Measurements from ENCODE around the gene SPAG16.

DNA sequence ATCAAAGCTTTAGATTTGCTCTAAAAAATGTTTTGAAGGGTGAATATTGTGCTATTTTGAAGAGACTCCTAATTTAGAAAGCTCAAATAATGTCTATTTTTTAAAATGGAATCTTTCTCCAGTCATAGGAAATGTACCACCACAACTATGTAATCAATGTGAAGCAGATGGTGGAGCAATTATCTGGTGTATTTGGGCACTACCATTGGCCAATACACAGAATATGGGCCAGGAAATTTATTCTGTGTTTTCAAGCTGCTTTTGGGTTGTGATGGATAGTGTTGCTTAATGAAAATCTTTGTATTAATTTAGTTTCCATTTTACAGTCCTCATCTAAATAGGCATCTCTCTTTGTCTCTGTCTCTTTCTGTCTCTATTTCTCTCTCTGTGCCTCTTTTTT lies 1109.5 kb downstream of the SPAG16 start:
- TF ChIP-seq, protein P1, sequence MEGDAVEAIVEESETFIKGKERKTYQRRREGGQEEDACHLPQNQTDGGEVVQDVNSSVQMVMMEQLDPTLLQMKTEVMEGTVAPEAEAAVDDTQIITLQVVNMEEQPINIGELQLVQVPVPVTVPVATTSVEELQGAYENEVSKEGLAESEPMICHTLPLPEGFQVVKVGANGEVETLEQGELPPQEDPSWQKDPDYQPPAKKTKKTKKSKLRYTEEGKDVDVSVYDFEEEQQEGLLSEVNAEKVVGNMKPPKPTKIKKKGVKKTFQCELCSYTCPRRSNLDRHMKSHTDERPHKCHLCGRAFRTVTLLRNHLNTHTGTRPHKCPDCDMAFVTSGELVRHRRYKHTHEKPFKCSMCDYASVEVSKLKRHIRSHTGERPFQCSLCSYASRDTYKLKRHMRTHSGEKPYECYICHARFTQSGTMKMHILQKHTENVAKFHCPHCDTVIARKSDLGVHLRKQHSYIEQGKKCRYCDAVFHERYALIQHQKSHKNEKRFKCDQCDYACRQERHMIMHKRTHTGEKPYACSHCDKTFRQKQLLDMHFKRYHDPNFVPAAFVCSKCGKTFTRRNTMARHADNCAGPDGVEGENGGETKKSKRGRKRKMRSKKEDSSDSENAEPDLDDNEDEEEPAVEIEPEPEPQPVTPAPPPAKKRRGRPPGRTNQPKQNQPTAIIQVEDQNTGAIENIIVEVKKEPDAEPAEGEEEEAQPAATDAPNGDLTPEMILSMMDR (IDR thresholded peaks at IDR 0.05): no peak
- no peak for TF ChIP-seq ZFX (IDR thresholded peaks at IDR 0.05; ENCODE audit: borderline replicate concordance)

Data from 22Rv1 (cell line).